Upper lobe of left lung (tissue), 4 donors: ENCODE measurements around the gene IPPK.

Experiments used
- EP300 ChIP-seq, 4 donors: sonication (generic); formaldehyde crosslinking; IDR thresholded peaks; one replicate each; pipeline ENCODE4 v1.5.1; 2017; ENCODE audit warnings: antibody characterized with exemption in 4 of 4, control low read depth in 2 of 4
- POLR2A ChIP-seq, 4 donors: fragments of 450-650 bp; IDR thresholded peaks; one replicate each; pipeline ENCODE4 v1.5.1; 2016 to 2017; ENCODE audit warnings: antibody characterized with exemption in 4 of 4, mild to moderate bottlenecking in 2 of 4
- POLR2AphosphoS5 ChIP-seq, 2 donors: sonication (generic); formaldehyde crosslinking; IDR thresholded peaks; one replicate each; pipeline ENCODE4 v1.5.1; 2017; ENCODE audit warnings: antibody characterized with exemption in 2 of 2
- TF ChIP-seq, protein P1 (sequence below), 6 experiments: fragments of 450-650 bp in 4 of 6; fragments of 200-600 bp in 2 of 6; sonication (generic) in 2 of 6; IDR thresholded peaks; one replicate each; pipeline ENCODE4 v1.5.1; 2016 to 2019; ENCODE audit warnings: antibody characterized with exemption in 6 of 6

DNA sequence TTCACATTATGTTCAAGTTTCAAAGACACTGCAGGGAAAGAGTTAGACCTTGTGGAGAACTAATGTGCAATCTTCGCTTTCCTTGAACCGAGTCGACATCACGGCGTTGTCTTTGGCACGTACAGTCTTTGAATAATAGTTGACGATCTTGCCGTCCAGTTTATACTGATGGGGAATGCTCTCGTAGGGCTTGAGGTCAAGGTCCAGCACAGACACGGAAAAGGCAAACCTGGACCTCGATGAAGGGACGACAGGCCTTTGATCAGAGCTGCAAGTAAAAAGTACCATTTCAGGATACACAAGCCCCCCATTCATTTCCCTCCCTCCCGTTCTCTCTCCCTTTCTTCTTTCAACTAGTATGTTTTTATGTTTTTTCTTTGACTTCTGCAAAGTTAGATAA lies 54.1 kb downstream of the IPPK start:
- TF ChIP-seq, protein P1, sequence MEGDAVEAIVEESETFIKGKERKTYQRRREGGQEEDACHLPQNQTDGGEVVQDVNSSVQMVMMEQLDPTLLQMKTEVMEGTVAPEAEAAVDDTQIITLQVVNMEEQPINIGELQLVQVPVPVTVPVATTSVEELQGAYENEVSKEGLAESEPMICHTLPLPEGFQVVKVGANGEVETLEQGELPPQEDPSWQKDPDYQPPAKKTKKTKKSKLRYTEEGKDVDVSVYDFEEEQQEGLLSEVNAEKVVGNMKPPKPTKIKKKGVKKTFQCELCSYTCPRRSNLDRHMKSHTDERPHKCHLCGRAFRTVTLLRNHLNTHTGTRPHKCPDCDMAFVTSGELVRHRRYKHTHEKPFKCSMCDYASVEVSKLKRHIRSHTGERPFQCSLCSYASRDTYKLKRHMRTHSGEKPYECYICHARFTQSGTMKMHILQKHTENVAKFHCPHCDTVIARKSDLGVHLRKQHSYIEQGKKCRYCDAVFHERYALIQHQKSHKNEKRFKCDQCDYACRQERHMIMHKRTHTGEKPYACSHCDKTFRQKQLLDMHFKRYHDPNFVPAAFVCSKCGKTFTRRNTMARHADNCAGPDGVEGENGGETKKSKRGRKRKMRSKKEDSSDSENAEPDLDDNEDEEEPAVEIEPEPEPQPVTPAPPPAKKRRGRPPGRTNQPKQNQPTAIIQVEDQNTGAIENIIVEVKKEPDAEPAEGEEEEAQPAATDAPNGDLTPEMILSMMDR (IDR thresholded peaks at IDR 0.05) = no peak
- TF ChIP-seq POLR2A (IDR thresholded peaks at IDR 0.05) = no peak
- no peak for TF ChIP-seq POLR2AphosphoS5 (IDR thresholded peaks at IDR 0.05)
- no peak for TF ChIP-seq EP300 (IDR thresholded peaks at IDR 0.05)
